DND-41 (cell line): ENCODE results near the gene MIA.
"Not testable (repeated sequence)": the region's sequence is repeated elsewhere in the genome, so short reads cannot be mapped to it uniquely, and the experiment has no call there.

ENCODE experiments used
- ATAC-seq: fragments of 200-7000 bp; cut with Tn5 transposase; 3 replicates; pipeline ENCODE4 v1.9.1; 2021; ENCODE audit warnings: low read depth; ENCODE audit not compliant: insufficient read depth
- DNase-seq: peaks from one replicate; pipeline ENCODE4 v3.0.0-alpha.2; 2020
- H2AFZ ChIP-seq: 2 replicates; pipeline ENCODE4 v1.6.0; 2012; ENCODE audit warnings: low read depth, low read length
- H3K27ac ChIP-seq: 2 replicates; pipeline ENCODE4 v1.5.1; 2012; ENCODE audit warnings: low read length, inconsistent platforms
- H3K27me3 ChIP-seq: fragments of 200-600 bp; sonication (generic); 2 replicates; pipeline ENCODE4 v1.6.0; 2012; ENCODE audit warnings: low read length, mild to moderate bottlenecking, inconsistent platforms; ENCODE audit not compliant: insufficient read depth, poor library complexity
- H3K36me3 ChIP-seq: 2 replicates; pipeline ENCODE4 v1.5.1; 2012; ENCODE audit warnings: low read length, inconsistent platforms; ENCODE audit not compliant: insufficient read depth
- H3K4me1 ChIP-seq: 2 replicates; pipeline ENCODE4 v1.5.1; 2012; ENCODE audit warnings: mild to moderate bottlenecking, low read length; ENCODE audit not compliant: insufficient read depth
- H3K4me2 ChIP-seq: 2 replicates; pipeline ENCODE4 v1.6.0; 2012; ENCODE audit warnings: mild to moderate bottlenecking, moderate library complexity, low read length, inconsistent platforms; ENCODE audit not compliant: insufficient read depth
- H3K4me3 ChIP-seq, 2 experiments: fragments of 200-600 bp in 1 of 2; shearing (Covaris generic) in 1 of 2; 2 replicates each; pipeline ENCODE4 v1.5.1; 2012 to 2016; ENCODE audit warnings: inconsistent platforms in 2 of 2, low read length in 2 of 2, mild to moderate bottlenecking in 2 of 2, low read depth in 1 of 2, moderate library complexity in 1 of 2
- H3K79me2 ChIP-seq: 2 replicates; pipeline ENCODE4 v1.6.0; 2012; ENCODE audit warnings: low read length, inconsistent platforms; ENCODE audit not compliant: insufficient read depth
- H3K9ac ChIP-seq: 2 replicates; pipeline ENCODE4 v1.6.0; 2012; ENCODE audit warnings: low read depth, mild to moderate bottlenecking, inconsistent platforms, low read length, moderate library complexity
- H3K9me3 ChIP-seq: 2 replicates; pipeline ENCODE4 v1.5.1; 2012; ENCODE audit warnings: low read length, moderate library complexity, mild to moderate bottlenecking, inconsistent platforms; ENCODE audit not compliant: insufficient read depth, severe bottlenecking
- H4K20me1 ChIP-seq: 2 replicates; pipeline ENCODE4 v1.6.0; 2012; ENCODE audit warnings: low read length; ENCODE audit not compliant: insufficient read depth
- CTCF ChIP-seq: IDR thresholded peaks from 2 replicates; pipeline ENCODE4 v1.5.1; 2012; ENCODE audit warnings: borderline replicate concordance, low read length, moderate library complexity, mild to moderate bottlenecking; ENCODE audit not compliant: poor library complexity, severe bottlenecking; ENCODE audit errors: extremely low read depth
- EZH2 ChIP-seq: IDR thresholded peaks from 3 replicates; pipeline ENCODE4 v1.6.1; 2012; ENCODE audit warnings: borderline replicate concordance, low read depth, mild to moderate bottlenecking, moderate library complexity, low read length, inconsistent platforms; ENCODE audit not compliant: severe bottlenecking

Gene MIA

GRCh38 chr19:40774916-40775631, at the start of gene MIA:
MIA (plus strand) TSS chr19:40775521; CDS start chr19:40775543, 22 bp downstream.
- peaks cover 11% of the 10 kb centered on the region for H3K79me2 ChIP-seq
- DNase-seq = no peak
- no peaks in the 10 kb centered on the region for H3K27me3 ChIP-seq
- H3K27ac ChIP-seq = no peak within 1 kb of the TSS
- no peak within 1 kb of the TSS for H2AFZ ChIP-seq
- no peak within 1 kb of the TSS for H3K4me2 ChIP-seq
- H3K9me3 ChIP-seq = no peaks in the 10 kb centered on the region
- H3K4me1 ChIP-seq = peaks cover 21% of the 10 kb centered on the region
- H3K36me3 ChIP-seq = no peaks in the 10 kb centered on the region
- peaks cover 4% of the 10 kb centered on the region; the same call in 1 of the 2 replicates for H4K20me1 ChIP-seq
- TF ChIP-seq EZH2 (no peak), CTCF (no peak)
- ATAC-seq = no peak
- no peak within 1 kb of the TSS for H3K4me3 ChIP-seq
- no peak within 1 kb of the TSS for H3K9ac ChIP-seq

GRCh38 chr19:40726279-40726678, 49.0 kb upstream of the MIA start:
- Histone ChIP-seq H3K4me1 (no peaks in the 10 kb centered on the region), H3K4me3 (no peak overlapping the region), H3K27me3 (no peaks in the 10 kb centered on the region), H2AFZ (no peak overlapping the region), H3K79me2 (peaks cover 9% of the 10 kb centered on the region; the same call in 1 of the 2 replicates), H3K27ac (no peak overlapping the region), H4K20me1 (no peaks in the 10 kb centered on the region), H3K9ac (no peak overlapping the region), H3K36me3 (peaks cover 46% of the 10 kb centered on the region), H3K9me3 (no peaks in the 10 kb centered on the region), H3K4me2 (no peak overlapping the region)
- TF ChIP-seq EZH2 (no peak), CTCF (no peak)
- ATAC-seq (no peak), DNase-seq (no peak)

GRCh38 chr19:40730065-40730464, 45.3 kb upstream of the MIA start:
- not testable (repeated sequence) for H3K4me2 ChIP-seq, H3K9me3 ChIP-seq, H3K4me3 ChIP-seq, H4K20me1 ChIP-seq, H3K79me2 ChIP-seq, H3K9ac ChIP-seq, DNase-seq, H3K27ac ChIP-seq, H3K4me1 ChIP-seq, ATAC-seq, H2AFZ ChIP-seq, H3K27me3 ChIP-seq
- peaks cover 64% of the 10 kb centered on the region for H3K36me3 ChIP-seq

GRCh38 chr19:40732304-40732703, 43.0 kb upstream of the MIA start:
- H3K9me3 ChIP-seq, H3K79me2 ChIP-seq, H2AFZ ChIP-seq, H3K4me3 ChIP-seq, H3K4me2 ChIP-seq, DNase-seq, H3K27me3 ChIP-seq, ATAC-seq, H3K9ac ChIP-seq, H3K27ac ChIP-seq, H3K4me1 ChIP-seq, H4K20me1 ChIP-seq: not testable (repeated sequence)
- peaks cover 64% of the 10 kb centered on the region for H3K36me3 ChIP-seq
